Mammary microvascular endothelial cell (primary cell): ENCODE results near the gene OTUD4. TPM values are rescaled to one million over a fixed set of nuclear protein-coding genes. Genes with fewer than 3 reads are reported as not detected.

Source experiments
- total RNA-seq: library from RNA; depleted of rRNA; stranded (reverse); fragments of >200 nt; gene quantifications from 2 replicates; pipeline ENCODE4 v1.2.3, GENCODE V29; 2015

Gene OTUD4, protein sequence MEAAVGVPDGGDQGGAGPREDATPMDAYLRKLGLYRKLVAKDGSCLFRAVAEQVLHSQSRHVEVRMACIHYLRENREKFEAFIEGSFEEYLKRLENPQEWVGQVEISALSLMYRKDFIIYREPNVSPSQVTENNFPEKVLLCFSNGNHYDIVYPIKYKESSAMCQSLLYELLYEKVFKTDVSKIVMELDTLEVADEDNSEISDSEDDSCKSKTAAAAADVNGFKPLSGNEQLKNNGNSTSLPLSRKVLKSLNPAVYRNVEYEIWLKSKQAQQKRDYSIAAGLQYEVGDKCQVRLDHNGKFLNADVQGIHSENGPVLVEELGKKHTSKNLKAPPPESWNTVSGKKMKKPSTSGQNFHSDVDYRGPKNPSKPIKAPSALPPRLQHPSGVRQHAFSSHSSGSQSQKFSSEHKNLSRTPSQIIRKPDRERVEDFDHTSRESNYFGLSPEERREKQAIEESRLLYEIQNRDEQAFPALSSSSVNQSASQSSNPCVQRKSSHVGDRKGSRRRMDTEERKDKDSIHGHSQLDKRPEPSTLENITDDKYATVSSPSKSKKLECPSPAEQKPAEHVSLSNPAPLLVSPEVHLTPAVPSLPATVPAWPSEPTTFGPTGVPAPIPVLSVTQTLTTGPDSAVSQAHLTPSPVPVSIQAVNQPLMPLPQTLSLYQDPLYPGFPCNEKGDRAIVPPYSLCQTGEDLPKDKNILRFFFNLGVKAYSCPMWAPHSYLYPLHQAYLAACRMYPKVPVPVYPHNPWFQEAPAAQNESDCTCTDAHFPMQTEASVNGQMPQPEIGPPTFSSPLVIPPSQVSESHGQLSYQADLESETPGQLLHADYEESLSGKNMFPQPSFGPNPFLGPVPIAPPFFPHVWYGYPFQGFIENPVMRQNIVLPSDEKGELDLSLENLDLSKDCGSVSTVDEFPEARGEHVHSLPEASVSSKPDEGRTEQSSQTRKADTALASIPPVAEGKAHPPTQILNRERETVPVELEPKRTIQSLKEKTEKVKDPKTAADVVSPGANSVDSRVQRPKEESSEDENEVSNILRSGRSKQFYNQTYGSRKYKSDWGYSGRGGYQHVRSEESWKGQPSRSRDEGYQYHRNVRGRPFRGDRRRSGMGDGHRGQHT
- total RNA-seq = 23.6 and 31.1 TPM in 2 replicates

GRCh38 chr4:145180298-145181090 is at the start of gene OTUD4:
TSS of gene OTUD4 (minus strand) at chr4:145180589. CDS start at chr4:145179973, 616 bp downstream.

DNA sequence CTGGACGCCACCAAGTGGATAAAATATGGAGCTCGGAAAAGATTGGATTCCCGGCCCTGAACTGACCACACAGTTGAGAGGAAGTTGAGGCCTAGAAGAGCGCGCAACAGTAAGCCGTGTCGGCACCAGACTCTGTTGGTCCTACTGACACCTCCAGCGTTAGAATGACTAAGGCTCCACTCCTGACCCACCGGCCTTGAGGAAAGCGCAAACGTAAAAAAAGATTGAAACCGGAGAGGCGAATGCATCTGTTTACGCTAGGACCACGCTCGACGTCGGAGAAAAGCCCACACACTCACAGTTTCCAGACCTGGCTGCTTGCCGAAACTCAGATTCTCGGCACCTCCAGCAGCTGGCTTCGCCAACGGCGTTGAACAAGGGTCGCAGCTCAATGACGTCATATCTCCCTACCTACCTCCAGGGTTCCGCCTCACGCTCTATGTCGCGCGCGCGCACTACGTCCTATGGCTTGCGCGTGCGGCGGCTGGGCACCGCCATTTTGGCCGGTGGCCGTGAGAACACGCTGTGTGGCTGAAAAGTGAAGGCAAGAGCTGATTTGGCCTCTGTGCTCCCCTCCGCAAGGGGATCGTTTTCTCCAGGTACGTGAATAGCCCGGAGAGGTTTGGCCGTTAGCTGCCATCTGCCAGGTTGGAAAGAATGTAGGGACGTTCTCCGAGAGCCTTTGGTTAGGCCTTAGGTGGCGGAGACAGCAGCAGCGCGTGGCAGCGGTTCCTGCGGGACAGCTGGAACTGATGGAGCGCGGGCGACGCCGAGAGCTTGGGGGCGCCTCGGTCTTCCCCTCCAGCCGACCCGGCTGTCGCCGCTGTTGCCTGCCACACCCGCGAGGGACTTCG is 82.3 kb downstream of the OTUD4 start, which contains the start of the genes ABCE1 and ANAPC10:
TSS of gene ABCE1 (plus strand) at position 491 of the 854 bp plus-strand sequence. CDS start 6,102 bp downstream, outside the sequence.
TSS of gene ANAPC10 (minus strand) at position 376 of the 854 bp plus-strand sequence. CDS start 2,097 bp downstream, outside the sequence.

Other genes with a start within 250 kb of the OTUD4 start
- 24.0 and 24.5 TPM in 2 replicates for gene ANAPC10, start 82.4 kb downstream of the OTUD4 start, total RNA-seq
- gene ABCE1, start 82.3 kb downstream of the OTUD4 start, total RNA-seq = 136 and 162 TPM in 2 replicates